SJSA1 (cell line): Measurements from ENCODE around the gene CHST10. TPM values are rescaled to one million over a fixed set of nuclear protein-coding genes. Genes with fewer than 3 reads are reported as not detected.

ENCODE experiments used
- DNase-seq, 2 experiments: peaks; one replicate each; pipeline ENCODE4 v3.0.0-alpha.2; 2015 to 2020; ENCODE audit warnings: low spot score in 2 of 2, low read depth in 1 of 2
- H3K27ac ChIP-seq: fragments of 250-450 bp; sonication (Bioruptor Pico); 2 replicates; pipeline ENCODE4 v1.5.1; 2020; ENCODE audit warnings: mild to moderate bottlenecking, moderate library complexity
- H3K27me3 ChIP-seq: fragments of 250-450 bp; sonication (Bioruptor Pico); replicated peaks from 2 replicates; pipeline ENCODE4 v1.5.1; 2020; ENCODE audit warnings: mild to moderate bottlenecking, moderate library complexity
- H3K36me3 ChIP-seq: fragments of 250-450 bp; sonication (Bioruptor Pico); 2 replicates; pipeline ENCODE4 v1.5.1; 2020; ENCODE audit warnings: mild to moderate bottlenecking
- H3K4me1 ChIP-seq: fragments of 250-450 bp; sonication (Bioruptor Pico); replicated peaks from 2 replicates; pipeline ENCODE4 v1.6.1; 2021; ENCODE audit warnings: mild to moderate bottlenecking
- H3K4me3 ChIP-seq: fragments of 250-450 bp; sonication (Bioruptor Pico); 2 replicates; pipeline ENCODE4 v1.5.1; 2020; ENCODE audit warnings: mild to moderate bottlenecking
- H3K9me3 ChIP-seq: fragments of 250-450 bp; sonication (Bioruptor Pico); replicated peaks from 2 replicates; pipeline ENCODE4 v1.5.1; 2020; ENCODE audit warnings: mild to moderate bottlenecking
- total RNA-seq: library from RNA; depleted of rRNA; stranded (reverse); fragments of >200 nt; shearing (Covaris generic); gene quantifications from 2 replicates; pipeline ENCODE4 v1.2.3, GENCODE V29; 2014

The CHST10 gene
- total RNA-seq, 1 experiment from 2014 or later = 18.6 TPM

DNA sequence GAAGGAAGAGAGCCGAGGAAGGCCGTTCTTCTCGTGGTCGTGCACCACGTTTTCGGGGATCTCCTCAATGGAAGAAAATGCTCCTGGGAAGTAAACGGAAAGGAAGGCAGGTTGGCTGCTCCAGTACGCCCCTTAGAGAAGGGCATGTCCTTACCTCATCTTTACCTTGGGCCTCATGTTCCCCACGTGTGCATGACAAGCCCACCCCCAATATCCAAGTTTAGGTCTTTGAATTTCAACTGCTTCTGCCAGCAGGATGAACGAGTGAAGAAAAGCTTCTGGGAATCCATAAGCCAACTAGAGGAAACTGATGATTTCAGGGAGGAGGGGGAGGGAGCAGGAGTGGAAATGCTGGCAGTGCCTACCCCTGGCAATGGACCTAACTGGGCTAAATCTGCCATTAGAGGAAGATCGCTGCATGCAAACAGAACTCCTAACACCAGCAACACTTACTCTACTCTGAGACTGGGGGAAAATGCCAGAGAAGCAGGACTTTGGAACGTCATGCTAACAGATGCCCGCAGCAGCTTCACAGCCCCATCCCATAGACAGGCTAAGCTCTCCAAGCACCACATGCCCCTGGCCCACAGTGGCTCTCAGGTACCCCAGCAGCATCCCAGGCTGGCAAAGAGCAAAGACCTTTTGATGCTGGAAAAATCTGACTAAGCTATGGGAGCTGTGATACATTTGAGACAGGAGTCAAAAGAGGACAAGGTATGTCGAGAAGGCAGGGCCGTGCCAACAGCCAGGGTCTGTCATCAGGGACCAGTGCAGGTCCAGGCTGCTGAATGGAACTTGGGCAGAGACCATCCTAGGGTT lies 21.7 kb downstream of the CHST10 start:
- Histone ChIP-seq H3K9me3 (no peaks in the 10 kb centered on the region), H3K36me3 (peaks cover 4% of the 10 kb centered on the region; the same call in 1 of the 2 replicates), H3K27me3 (no peaks in the 10 kb centered on the region), H3K4me1 (no peaks in the 10 kb centered on the region), H3K4me3 (no peak overlapping the region), H3K27ac (no peak overlapping the region)
- DNase-seq = peak in 1 of 2 experiments; percentile 8

DNA sequence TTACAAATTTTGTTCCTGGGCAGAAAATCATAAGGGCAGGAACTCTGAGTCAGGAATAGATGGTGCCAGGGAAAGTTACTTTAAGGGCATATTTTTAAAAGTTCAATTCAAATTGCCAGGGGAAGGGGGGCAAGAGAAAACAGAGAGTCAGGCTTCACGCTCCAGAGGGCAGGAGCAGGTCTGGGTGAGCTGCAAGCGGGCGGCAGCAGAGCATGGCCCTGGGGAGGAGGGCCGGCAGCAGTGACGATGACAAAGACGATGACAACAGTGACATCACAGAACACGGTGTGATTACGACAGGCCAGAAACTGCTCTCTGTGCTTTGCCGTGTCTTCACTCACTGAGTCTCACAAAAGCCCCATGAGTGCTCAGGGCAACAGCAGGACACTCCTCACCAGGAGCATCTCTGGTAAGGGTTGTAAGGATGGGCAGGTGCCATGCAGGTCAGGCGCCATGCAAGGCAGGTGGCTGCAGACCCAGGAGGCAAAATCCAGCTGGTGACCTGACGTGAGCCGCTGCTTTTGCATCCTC lies 23.3 kb downstream of the CHST10 start:
- no peak overlapping the region for H3K27ac ChIP-seq
- no peak for DNase-seq
- H3K4me1 ChIP-seq = no peaks in the 10 kb centered on the region
- H3K36me3 ChIP-seq = peaks cover 4% of the 10 kb centered on the region; the same call in 1 of the 2 replicates
- H3K27me3 ChIP-seq = no peaks in the 10 kb centered on the region
- no peak overlapping the region for H3K4me3 ChIP-seq
- no peaks in the 10 kb centered on the region for H3K9me3 ChIP-seq

DNA sequence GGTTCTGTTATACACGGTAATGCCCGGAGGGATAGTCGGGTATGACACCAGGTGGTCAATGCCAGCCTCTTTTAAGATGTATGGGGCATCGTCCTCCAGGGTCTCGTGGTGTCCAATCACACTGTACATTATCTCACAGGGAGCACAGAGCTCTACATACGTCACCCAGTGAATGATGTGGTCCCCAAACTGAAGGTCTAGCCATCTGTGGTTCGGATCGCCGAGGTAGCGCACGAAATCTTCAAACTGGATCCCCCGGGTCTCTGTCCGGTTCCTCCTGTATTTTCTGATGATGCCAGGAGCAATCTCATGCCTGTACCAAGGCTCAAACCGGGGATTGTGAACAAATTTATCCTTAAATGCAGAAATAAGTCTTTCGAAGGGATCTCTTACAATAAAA lies 24.1 kb downstream of the CHST10 start:
- peaks cover 4% of the 10 kb centered on the region; the same call in 1 of the 2 replicates for H3K36me3 ChIP-seq
- H3K4me1 ChIP-seq = no peaks in the 10 kb centered on the region
- H3K27me3 ChIP-seq = no peaks in the 10 kb centered on the region
- H3K9me3 ChIP-seq = no peaks in the 10 kb centered on the region
- no peak overlapping the region for H3K27ac ChIP-seq
- no peak overlapping the region for H3K4me3 ChIP-seq
- no peak for DNase-seq

DNA sequence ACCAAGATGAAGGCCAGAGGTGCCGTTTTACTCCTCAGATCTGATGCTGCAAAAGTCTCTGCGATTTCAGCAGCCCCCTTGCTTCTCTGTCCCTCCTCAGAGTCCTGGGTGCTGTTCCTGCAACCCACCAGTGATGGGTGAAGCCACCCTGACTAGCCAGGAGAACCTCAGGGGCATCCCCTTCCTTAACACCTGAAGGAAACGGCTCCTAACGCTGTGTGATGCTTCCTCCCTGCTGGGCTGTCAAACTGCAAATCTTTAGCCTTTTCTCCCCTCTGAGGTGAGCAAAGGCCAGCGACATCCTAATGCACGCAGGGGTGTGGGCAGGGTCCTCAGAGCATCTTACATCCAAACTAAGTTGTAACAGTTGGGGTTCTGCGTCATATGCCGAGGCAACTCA lies 24.8 kb downstream of the CHST10 start:
- H3K4me3 ChIP-seq = no peak overlapping the region
- DNase-seq = peak in 1 of 2 experiments; percentile 28
- H3K27me3 ChIP-seq = no peaks in the 10 kb centered on the region
- H3K27ac ChIP-seq = no peak overlapping the region
- no peaks in the 10 kb centered on the region for H3K4me1 ChIP-seq
- H3K9me3 ChIP-seq = no peaks in the 10 kb centered on the region
- H3K36me3 ChIP-seq = peaks cover 4% of the 10 kb centered on the region; the same call in 1 of the 2 replicates

DNA sequence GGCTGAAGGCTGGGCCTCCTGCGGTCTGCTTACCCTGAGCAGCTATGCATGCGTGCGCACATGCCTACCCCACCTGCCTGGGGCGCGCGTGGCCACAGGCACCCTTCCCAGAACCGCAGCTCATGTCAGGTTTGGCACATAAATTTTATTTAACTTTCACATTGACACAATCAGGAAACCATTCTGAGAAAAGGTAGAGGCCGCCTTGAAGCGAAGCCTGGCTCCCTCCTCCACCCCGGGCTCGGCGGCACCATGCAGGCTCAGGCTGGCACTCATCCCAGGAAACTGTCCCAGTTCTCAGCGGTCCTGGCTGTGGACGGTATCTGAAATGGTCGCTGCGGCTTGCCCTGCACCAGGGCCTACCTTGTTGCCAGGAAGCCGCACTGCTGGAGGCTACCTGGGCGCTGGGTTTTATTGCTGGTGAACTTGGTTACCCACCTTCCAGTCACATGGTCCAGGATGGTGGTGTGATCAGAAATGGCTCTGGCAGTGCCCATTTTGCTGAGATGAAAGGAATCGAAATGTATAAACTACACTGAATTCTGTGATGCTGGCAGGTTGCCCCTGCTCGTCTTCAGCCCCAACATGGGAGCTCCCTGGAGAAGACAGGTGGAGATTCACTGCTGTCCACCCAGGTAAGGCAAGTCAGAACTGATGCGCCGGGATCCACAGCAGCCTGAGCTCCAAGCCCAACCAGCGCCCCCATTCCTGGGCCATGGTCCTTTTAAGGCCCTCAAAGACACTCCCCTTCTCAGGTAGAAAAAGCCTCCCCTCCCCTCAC lies 25.5 kb downstream of the CHST10 start:
- Histone ChIP-seq H3K9me3 (no peaks in the 10 kb centered on the region), H3K4me3 (no peak overlapping the region), H3K36me3 (0 out of 2 replicates have a peak, but pooled peaks cover 4% of the 10 kb centered on the region), H3K27ac (no peak overlapping the region), H3K4me1 (no peaks in the 10 kb centered on the region), H3K27me3 (no peaks in the 10 kb centered on the region)
- DNase-seq = no peak

DNA sequence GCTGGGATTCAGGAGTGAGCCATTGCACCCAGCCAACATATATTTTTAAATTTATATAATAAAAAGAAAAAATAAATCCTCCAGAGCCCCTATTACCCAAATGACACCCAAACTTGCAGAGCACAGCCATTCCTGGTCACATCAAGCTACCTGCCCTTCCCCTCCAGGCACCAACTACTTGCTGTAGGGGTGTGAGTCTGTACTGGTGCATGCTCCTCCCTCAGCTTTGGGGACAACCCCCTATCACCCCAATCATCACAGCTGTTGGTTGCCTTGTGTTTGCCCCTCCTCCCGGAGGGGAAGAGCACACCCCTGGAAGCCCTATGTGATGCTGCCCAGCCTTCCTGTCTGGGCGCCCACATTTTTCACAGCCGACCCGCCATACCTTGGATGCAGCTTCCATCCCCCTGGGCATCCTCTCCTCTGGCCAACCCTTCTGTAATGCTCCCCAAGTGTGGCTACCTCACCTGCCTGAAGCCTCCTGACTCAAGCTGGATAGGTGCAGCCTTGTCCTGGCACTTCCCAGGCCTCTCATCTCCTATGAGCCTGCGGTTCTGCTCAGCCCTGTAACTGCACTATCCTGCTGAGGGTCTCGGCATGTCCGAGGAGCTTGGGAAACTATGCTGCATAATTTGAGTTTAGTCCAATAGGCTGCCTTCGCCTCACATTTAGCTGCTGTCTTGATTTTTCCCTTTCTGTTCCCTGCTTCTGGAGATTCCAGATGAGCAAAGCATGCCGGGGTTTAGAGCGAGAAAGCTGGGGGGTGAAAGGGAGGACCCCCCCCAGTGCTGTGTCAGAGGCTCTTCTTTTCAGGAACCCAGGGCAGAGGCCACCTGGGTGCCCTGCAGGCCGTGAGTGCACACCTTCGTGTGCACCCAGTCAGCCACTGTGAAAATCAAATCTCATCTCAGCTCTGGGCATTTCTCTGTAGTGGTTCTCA lies 27.2 kb downstream of the CHST10 start:
- Histone ChIP-seq H3K9me3 (no peaks in the 10 kb centered on the region), H3K36me3 (0 out of 2 replicates have a peak, but pooled peaks cover 4% of the 10 kb centered on the region), H3K27ac (no peak overlapping the region), H3K27me3 (no peaks in the 10 kb centered on the region), H3K4me3 (no peak overlapping the region), H3K4me1 (no peaks in the 10 kb centered on the region)
- DNase-seq = peak in 1 of 2 experiments; percentile 28

DNA sequence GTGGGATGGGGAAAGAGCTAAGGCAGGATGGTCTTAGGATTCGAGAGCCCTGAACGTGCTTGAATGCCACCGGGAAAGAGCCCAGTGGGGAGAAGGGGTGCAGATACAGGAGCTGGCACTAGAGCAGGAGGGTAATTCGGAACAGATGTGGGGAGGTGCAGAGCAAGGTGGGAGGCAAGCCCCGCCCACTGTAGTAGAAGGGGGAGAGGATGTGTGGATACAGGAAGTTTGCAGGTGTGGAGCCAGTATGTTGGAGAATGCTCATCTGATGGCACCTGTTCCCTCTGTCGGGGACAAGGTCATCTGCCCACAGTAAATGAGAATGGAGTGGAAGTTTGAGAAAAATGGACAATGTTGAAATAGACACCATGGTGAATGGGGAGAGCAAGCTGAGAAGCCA lies 28.8 kb downstream of the CHST10 start:
- H3K27ac ChIP-seq = no peak overlapping the region
- H3K36me3 ChIP-seq = 0 out of 2 replicates have a peak, but pooled peaks cover 4% of the 10 kb centered on the region
- no peaks in the 10 kb centered on the region for H3K9me3 ChIP-seq
- no peak overlapping the region for H3K4me3 ChIP-seq
- H3K4me1 ChIP-seq = no peaks in the 10 kb centered on the region
- H3K27me3 ChIP-seq = no peaks in the 10 kb centered on the region
- DNase-seq = no peak

DNA sequence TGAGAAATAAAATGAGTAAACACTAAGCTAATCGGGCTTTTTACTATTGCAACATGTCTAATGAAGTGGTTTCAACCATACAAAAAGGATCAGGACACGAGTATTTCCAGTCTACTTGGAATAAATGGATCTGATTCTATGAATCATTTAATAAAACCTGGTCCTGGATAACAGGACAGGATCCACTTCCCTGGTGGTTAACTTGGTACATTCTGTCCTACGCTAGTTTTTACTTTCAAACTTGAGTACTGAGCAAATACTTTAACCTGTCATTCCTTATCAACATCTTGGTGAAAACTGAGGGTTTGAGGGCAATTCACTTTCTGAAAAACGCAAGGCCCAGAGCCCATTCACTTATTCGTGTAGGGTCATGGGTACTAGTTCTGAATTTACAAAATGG lies 33.5 kb downstream of the CHST10 start:
- Histone ChIP-seq H3K36me3 (no peaks in the 10 kb centered on the region), H3K9me3 (no peaks in the 10 kb centered on the region), H3K4me1 (no peaks in the 10 kb centered on the region), H3K4me3 (no peak overlapping the region), H3K27ac (no peak overlapping the region), H3K27me3 (no peaks in the 10 kb centered on the region)
- no peak for DNase-seq

DNA sequence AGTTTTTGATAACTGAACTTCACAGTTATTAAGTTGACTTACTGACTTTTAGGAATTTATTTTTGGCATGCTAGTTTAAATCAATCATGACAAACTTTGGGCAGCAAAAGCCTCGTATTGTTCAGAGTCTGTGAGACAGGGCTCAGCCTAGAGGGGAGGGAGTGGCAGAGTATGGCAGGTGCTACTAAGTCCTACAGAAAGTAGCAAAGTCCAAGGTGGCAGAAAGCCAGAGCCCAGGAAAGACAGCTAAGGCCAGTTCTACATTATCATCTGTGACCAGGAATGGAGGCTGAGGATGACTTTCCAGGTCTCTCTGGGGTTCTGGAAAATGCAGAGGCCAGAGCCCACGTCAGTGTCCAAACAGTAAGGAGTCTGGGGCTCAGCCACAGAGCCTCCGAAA lies 34.2 kb downstream of the CHST10 start:
- H3K27me3 ChIP-seq = no peaks in the 10 kb centered on the region
- no peak for DNase-seq
- H3K9me3 ChIP-seq = no peaks in the 10 kb centered on the region
- H3K4me3 ChIP-seq = no peak overlapping the region
- H3K27ac ChIP-seq = no peak overlapping the region
- no peaks in the 10 kb centered on the region for H3K4me1 ChIP-seq
- no peaks in the 10 kb centered on the region for H3K36me3 ChIP-seq

DNA sequence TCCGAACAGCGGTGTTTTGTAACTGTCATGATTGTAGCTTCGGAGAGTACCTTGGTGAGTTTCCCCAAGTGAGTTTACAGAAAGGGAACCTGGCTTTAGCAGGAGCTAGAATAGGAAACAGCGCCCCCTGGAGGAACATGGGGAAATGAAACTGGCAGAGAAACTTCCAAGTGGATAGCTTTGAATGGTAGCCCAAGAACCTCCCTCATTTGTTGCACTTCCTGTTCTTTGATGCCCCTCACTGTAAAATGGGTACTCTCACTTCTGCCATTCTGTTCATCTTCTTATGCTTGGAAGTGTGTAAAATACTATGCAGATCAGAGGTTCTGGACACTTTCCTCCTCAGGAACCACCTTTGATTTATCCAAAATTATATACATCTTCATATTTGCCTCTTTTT lies 36.2 kb downstream of the CHST10 start:
- Histone ChIP-seq H3K4me3 (no peak overlapping the region), H3K4me1 (no peaks in the 10 kb centered on the region), H3K36me3 (no peaks in the 10 kb centered on the region), H3K9me3 (no peaks in the 10 kb centered on the region), H3K27me3 (no peaks in the 10 kb centered on the region), H3K27ac (no peak overlapping the region)
- peak; percentile 21 to 68 for DNase-seq

DNA sequence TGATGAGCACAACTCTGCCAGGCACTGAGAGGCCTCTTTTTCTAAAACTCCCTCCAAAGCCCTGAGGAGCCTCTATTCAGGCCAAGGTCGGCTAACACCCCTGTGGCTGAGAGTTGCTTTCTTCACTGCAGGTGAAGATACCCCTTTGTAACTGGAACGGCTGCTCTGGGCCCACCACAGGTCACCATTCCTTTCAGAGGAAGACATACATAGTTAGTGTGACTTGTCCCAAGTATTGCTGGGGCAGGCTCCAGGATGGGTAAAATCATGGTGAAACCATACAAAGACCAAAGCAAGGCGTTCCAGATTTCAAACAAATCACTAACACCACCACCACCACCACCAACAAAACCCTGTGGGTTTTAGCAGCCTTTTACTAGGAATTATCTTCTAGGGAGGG lies 36.8 kb downstream of the CHST10 start:
- H3K4me3 ChIP-seq = no peak overlapping the region
- no peak for DNase-seq
- H3K9me3 ChIP-seq = no peaks in the 10 kb centered on the region
- H3K4me1 ChIP-seq = no peaks in the 10 kb centered on the region
- H3K27ac ChIP-seq = no peak overlapping the region
- no peaks in the 10 kb centered on the region for H3K36me3 ChIP-seq
- H3K27me3 ChIP-seq = no peaks in the 10 kb centered on the region

DNA sequence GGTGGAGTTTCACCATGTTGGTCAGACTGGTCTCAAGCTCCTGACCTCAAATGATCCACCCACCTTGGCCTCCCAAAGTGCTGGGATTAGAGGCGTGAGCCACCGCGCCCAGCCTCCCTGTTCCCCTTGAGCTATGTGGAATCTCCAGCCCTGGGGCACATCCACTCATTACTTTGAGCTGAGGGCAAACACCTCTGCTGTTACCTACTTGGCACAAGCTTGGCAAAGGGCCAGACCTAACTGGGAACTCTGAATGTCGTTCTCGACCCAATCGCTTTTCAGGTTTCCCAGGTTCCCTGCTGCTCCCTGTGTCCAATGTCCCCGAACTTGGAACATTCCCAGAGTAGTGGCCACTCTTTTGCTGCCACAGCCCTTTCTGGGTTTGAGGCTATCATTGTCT lies 40.6 kb downstream of the CHST10 start:
- Histone ChIP-seq H3K4me1 (no peaks in the 10 kb centered on the region), H3K27me3 (no peaks in the 10 kb centered on the region), H3K27ac (no peak overlapping the region), H3K4me3 (no peak overlapping the region), H3K36me3 (no peaks in the 10 kb centered on the region), H3K9me3 (no peaks in the 10 kb centered on the region)
- DNase-seq = no peak

DNA sequence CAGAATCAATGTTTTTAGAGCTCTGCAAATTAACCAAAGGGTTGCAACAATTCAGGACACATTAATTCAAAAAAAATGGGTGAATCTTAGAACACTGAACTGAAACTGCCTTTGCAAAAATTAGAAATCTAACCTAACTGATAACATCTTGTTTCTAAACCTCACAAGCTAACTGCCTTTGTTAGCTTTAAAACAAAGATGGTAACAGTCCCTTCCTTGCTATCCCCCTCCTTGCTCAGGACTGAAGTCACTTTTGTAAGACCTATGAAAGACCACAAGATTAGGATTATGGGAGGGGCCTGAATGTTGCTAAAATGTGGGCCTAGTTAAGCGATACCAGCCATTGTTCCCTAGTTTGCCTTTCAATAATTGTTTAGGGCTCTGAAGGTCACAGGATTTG lies 50.3 kb downstream of the CHST10 start:
- Histone ChIP-seq H3K36me3 (no peaks in the 10 kb centered on the region), H3K4me3 (no peak overlapping the region), H3K27ac (no peak overlapping the region), H3K27me3 (no peaks in the 10 kb centered on the region), H3K9me3 (no peaks in the 10 kb centered on the region), H3K4me1 (no peaks in the 10 kb centered on the region)
- no peak for DNase-seq
